GM21528 (cell line): ENCODE data around the gene CLEC16A.

Experiments
- ATAC-seq: cut with Tn5 transposase; IDR thresholded peaks from one replicate; pipeline ENCODE4 v1.9.1; 2021; ENCODE audit warnings: mild to moderate bottlenecking, moderate library complexity; ENCODE audit not compliant: unreplicated experiment, low FRiP score

CLEC16A gene

DNA sequence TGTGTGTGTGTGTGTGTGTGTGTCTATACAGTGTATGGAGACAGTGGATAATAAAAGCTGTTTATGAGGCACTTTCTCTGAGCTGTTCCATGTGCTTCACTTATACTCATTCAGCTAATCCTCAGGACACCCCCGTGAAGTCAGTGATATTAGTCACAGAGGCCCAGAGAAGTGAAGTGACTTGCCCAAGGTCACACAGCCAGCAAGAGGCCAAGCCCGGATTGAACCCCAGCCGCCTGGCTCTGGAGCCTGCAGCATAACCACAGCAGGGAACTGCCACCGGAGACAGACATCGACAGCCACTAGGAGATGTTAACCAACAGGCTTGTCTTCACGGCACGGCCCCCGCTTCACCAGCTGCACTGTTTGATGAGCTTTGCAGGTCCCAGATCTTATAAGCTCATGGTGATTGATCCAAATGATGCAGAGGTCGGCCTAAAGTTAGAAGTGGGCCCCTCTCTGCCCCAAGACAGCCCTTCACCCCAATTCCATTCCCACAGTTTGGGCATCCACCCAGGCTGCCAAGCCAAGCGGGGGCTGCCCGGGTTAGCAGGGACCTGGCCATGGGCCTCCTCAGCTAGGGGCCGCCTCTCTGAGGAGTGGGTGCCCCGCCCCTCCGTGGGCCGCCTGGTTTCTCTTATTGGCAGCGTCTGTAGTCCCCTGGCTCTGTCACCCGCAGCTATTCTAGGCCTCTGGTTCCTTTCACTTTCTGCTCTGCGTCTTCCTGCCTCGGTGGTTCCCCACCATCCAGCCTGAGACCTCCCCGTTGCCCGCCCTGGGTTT is 280.7 kb downstream of the CLEC16A start:
- ATAC-seq = peak; percentile 68

DNA sequence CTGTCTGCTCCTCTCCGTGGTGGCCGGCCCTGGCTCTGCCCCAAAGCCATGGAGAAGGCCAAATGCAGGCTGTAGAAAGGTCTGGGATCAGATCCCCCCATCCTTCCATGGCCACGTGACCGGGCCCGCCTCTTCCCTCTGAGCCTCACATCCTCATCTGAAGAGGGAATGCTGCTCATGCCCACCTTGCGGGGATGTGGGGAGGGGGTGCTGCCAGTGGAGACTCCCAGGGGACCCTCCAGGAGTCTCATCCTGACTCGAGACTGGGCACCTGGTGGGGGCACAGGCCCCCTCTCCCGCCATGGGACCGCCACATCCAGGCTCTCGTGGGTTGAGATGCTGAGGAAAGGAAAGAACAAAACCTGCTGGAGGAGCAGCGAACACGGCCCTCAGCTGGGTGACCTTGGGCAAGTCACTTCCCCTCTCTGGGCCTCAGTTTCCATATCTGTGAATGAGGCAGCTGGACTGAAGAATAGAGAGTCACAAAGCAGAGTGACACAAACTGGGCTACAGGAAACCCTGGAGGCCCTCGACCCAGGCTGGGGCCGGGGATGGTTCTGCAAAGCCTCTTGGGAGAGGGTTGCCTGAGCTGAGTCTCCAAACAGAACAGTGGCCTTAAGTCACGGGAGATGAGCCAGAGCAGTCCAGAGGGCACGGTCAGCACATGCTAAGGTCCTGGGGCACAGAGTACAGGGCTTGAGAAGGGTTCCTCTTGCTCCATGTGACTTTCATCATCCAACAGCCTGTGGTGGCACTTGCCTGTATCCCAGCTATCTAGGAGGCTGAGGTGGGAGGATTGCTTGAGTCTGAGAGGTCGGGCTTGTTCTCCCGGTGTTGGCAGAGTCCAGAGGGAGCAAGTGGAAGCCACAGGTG is 281.5 kb downstream of the CLEC16A start:
- ATAC-seq = no peak

DNA sequence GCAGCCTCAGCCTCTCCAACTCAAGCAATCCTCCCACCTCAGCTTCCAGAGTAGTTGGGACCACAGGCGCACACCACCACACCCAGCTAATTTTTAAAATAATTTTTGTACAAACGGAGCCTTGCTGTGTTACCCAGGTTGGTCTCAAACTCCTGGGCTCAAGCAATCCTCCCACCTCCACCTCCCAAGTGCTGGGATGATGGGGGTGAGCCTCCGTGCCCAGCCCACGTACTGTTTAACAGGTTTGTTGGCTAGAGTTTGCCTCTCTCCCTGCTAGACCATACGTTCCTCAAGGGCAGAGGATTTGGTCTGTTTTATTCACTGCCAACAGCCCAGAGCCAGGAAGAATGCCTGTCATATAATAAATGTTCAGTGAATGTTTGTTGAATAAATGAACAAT is 285.1 kb downstream of the CLEC16A start:
- ATAC-seq = no peak

DNA sequence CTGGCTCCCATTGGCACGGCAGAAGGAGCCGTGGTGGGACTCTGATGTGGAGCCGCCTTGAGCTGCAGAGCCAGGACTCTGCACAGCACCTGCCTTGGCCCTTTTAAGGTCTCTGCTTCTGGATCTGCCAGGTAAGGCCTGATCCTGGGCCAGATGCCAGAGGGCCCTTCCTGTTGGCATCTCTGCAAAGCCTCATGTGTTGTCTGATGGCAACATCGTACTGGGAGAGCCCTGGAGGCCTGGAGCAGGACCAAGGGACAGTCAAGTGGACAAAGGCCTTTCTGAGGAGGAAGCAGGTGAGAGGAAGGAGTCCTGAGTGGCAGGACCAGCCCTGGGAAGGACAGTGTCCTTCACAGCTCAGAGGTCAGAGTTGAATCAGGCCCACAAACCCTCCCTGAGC is 285.5 kb downstream of the CLEC16A start:
- ATAC-seq = no peak

DNA sequence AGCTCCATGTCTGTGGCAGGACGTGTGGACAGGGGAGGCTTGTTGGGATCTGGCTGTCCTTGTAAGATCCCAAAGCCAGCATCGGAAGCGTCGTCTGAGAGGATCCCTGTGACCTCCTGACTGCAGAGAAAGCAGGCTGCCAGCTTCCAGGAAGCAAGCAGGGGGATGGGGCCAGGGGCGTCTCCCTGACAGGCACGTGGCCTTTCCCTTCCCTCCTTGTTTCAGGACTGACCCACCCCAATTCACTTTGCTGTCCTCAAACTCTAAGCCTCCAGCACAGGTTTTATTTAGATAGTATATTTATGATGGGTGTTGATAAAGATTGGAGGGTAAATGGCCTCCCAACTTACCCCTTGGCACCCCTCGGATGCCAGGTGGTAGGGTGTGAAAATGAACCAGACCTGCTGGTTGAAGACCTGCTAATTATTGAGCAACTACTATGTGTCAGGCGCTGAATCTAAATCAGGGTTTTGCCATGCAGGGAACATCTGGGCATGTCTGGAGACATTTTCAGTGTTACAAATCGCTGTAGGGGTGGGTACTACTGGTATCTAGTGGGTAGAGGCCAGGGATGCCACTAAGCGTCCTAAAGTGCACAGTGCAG is 287.1 kb downstream of the CLEC16A start:
- ATAC-seq = no peak
